WERI-Rb-1 (cell line): ENCODE data around the gene ROR2.

Experiments
- DNase-seq: peaks from one replicate; pipeline ENCODE4 v3.0.0-alpha.2; 2020
- H3K27ac ChIP-seq: fragments of 250-450 bp; sonication (Bioruptor Pico); 2 replicates; pipeline ENCODE4 v1.5.1; 2020; ENCODE audit warnings: mild to moderate bottlenecking, moderate library complexity
- H3K27me3 ChIP-seq: fragments of 250-450 bp; sonication (Bioruptor Pico); 2 replicates; pipeline ENCODE4 v1.5.1; 2021; ENCODE audit warnings: mild to moderate bottlenecking, low read depth, moderate library complexity; ENCODE audit not compliant: insufficient read depth, severe bottlenecking
- H3K36me3 ChIP-seq: fragments of 250-450 bp; sonication (Bioruptor Pico); 2 replicates; pipeline ENCODE4 v1.5.1; 2020; ENCODE audit warnings: mild to moderate bottlenecking, moderate library complexity
- H3K4me3 ChIP-seq: 2 replicates; pipeline ENCODE4 v1.5.1; 2011; ENCODE audit warnings: low read depth, mild to moderate bottlenecking, control low read depth, low read length
- H3K9me3 ChIP-seq: fragments of 250-450 bp; sonication (Bioruptor Pico); 2 replicates; pipeline ENCODE4 v1.5.1; 2021; ENCODE audit warnings: mild to moderate bottlenecking, moderate library complexity; ENCODE audit not compliant: severe bottlenecking
- CTCF ChIP-seq: IDR thresholded peaks from 2 replicates; pipeline ENCODE4 v1.5.1; 2011; ENCODE audit warnings: low read depth, mild to moderate bottlenecking, control low read depth, inconsistent platforms, low read length

The ROR2 gene

GRCh38 chr9:91886414-91887076 lies 63.5 kb downstream of the ROR2 start:
- Histone ChIP-seq H3K27me3 (no peaks in the 10 kb centered on the region), H3K27ac (no peak overlapping the region), H3K36me3 (no peaks in the 10 kb centered on the region), H3K4me3 (no peak overlapping the region), H3K9me3 (no peaks in the 10 kb centered on the region)
- DNase-seq: no peak
- no peak for TF ChIP-seq CTCF

- Histone ChIP-seq H3K9me3 (no peaks in the 10 kb centered on the region), H3K27ac (no peak overlapping the region), H3K27me3 (no peaks in the 10 kb centered on the region), H3K36me3 (no peaks in the 10 kb centered on the region), H3K4me3 (no peak overlapping the region)
- DNase-seq: no peak
- TF ChIP-seq CTCF: no peak
These were observed 64.1 kb downstream of the ROR2 start for GRCh38 chr9:91885746-91886413.

- Histone ChIP-seq H3K36me3 (no peaks in the 10 kb centered on the region), H3K27ac (no peak overlapping the region), H3K27me3 (no peaks in the 10 kb centered on the region), H3K4me3 (no peak overlapping the region), H3K9me3 (no peaks in the 10 kb centered on the region)
- TF ChIP-seq CTCF: no peak
- DNase-seq: no peak
These were observed 65.0 kb downstream of the ROR2 start for GRCh38 chr9:91884696-91885687.

- Histone ChIP-seq H3K27ac (no peak overlapping the region), H3K27me3 (no peaks in the 10 kb centered on the region)
- DNase-seq: no peak
These were observed 65.9 kb downstream of the ROR2 start for GRCh38 chr9:91884153-91884552.

GRCh38 chr9:91883503-91883902 lies 66.5 kb downstream of the ROR2 start:
- Histone ChIP-seq H3K4me3 (no peak overlapping the region), H3K27ac (no peak overlapping the region), H3K9me3 (no peaks in the 10 kb centered on the region), H3K27me3 (no peaks in the 10 kb centered on the region), H3K36me3 (no peaks in the 10 kb centered on the region)
- no peak for TF ChIP-seq CTCF
- no peak for DNase-seq

More at GRCh38 chr9:91884153-91884552, 65.9 kb downstream of the ROR2 start:
- no peak for TF ChIP-seq CTCF
- Histone ChIP-seq H3K4me3 (no peak overlapping the region), H3K9me3 (no peaks in the 10 kb centered on the region), H3K36me3 (no peaks in the 10 kb centered on the region)
